Body of pancreas (tissue), 4 donors: ENCODE data around the gene CLEC16A. TPM values are rescaled to one million over a fixed set of nuclear protein-coding genes. Genes with fewer than 3 reads are reported as not detected.

Experiments
- ATAC-seq: fragments of 150-250 bp; one replicate; pipeline ENCODE4 v1.9.1; 2016
- DNase-seq, 4 donors: peaks; one replicate each; pipeline ENCODE4 v3.0.0-alpha.2; 2019
- H3K27ac ChIP-seq, 4 donors: fragments of 200-600 bp; sonication (generic); 1 replicate in 3 of 4; 2 replicates in 1 of 4; pipeline versions ENCODE4 v1.5.1 to v1.6.1; 2016 to 2019; ENCODE audit warnings: mild to moderate bottlenecking in 1 of 4, mixed read lengths in 1 of 4, moderate library complexity in 1 of 4
- H3K27me3 ChIP-seq, 2 donors: fragments of 200-600 bp; sonication (generic); one replicate each; pipeline ENCODE4 v1.6.0; 2016; ENCODE audit warnings: mild to moderate bottlenecking in 1 of 2
- H3K36me3 ChIP-seq, 2 donors: fragments of 200-600 bp; sonication (generic); replicated peaks in 1 of 2; 2 replicates each; pipeline ENCODE4 v1.5.1; 2016; ENCODE audit warnings: low read depth in 2 of 2; ENCODE audit not compliant: insufficient read depth in 1 of 2
- H3K4me1 ChIP-seq: fragments of 200-600 bp; sonication (generic); one replicate; pipeline ENCODE4 v1.6.0; 2016
- H3K4me3 ChIP-seq, 2 donors: fragments of 200-600 bp; sonication (generic); 1 replicate in 1 of 2; 2 replicates in 1 of 2; pipeline ENCODE4 v1.5.1; 2016 to 2019
- H3K9me3 ChIP-seq, 3 donors: fragments of 200-600 bp; sonication (generic); 1 replicate in 2 of 3; 2 replicates in 1 of 3; pipeline ENCODE4 v1.5.1; 2016
- POLR2A ChIP-seq, 3 donors: fragments of 450-650 bp; IDR thresholded peaks; one replicate each; pipeline ENCODE4 v1.6.1; 2016; ENCODE audit warnings: antibody characterized with exemption in 3 of 3, mild to moderate bottlenecking in 2 of 3
- WGBS, 2 donors: methylation state at CpG; one replicate each; pipeline ENCODE4 v1.1.5; 2017; 5-methylcytosine and 5-hydroxymethylcytosine counted together
- intact Hi-C: fragments of 100-400 bp; cut with DNase I; formaldehyde crosslinking; loops from one replicate; pipeline ENCODE4 v1.15.1; 2023
- total RNA-seq, 2 donors: library from RNA; depleted of rRNA; stranded (reverse); fragments of >200 nt; gene quantifications; one replicate each; pipeline ENCODE4 v1.1.0, GENCODE V29; 2016
- TF ChIP-seq, protein P1 (sequence below), 7 experiments: fragments of 450-650 bp in 4 of 7; fragments of 200-600 bp in 3 of 7; sonication (generic) in 3 of 7; IDR thresholded peaks; one replicate each; pipeline ENCODE4 v1.5.1; 2016 to 2019; ENCODE audit warnings: antibody characterized with exemption in 7 of 7

The CLEC16A gene
- total RNA-seq, 2 donors from 2014 or later = 15.0 to 21.4 TPM

DNA sequence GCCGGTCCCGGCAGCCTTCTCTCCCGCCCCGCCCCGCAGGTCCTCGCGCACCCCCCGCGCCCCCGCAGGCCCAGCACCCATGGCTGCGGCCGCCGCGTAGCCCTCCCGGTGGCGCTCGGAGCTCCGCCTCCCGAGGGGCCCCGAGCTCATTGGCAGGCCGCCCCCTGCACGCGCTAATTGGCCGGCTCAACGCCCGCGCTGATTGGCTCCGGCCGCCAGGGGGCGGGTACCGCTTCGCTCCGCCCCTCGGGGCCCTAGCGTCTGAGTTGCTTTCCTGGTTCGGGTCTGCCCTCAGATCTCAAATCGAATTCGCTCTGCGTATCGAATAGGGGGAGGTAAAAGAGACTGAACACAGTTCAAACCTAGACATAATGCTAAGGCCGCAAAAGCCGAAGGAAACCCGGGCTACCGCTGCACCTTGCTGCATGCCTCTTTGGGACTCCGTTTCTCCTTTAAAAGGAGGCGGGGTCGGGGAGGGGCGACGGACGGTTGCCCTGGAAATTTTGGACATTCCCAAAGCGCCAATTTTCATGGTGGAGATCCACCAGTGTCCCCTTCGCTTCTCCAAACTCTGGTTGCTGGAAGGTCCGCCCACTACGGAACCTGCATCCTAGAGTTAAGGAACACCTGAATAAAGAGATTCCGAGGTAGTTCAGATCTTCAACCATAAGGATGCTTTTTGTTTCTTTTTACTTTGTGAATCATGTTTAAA lies 1.9 kb upstream of the CLEC16A start, which contains the start of gene DEXI:
Gene DEXI, minus strand, starts transcription at position 117 of the 712 bp plus-strand sequence. CDS start 463 bp downstream, outside the sequence.
- H3K4me1 ChIP-seq = peaks cover 82% of the 10 kb centered on the region
- intact Hi-C loops = no loop called here
- peak within 1 kb of the TSS; percentile 4 to 84 (median 60) for H3K27ac ChIP-seq
- no peaks in the 10 kb centered on the region for H3K36me3 ChIP-seq
- no peaks in the 10 kb centered on the region for H3K27me3 ChIP-seq
- DNase-seq (peak; percentile 94 to 97 (median 96)), ATAC-seq (peak; percentile 81)
- TF ChIP-seq, protein P1, sequence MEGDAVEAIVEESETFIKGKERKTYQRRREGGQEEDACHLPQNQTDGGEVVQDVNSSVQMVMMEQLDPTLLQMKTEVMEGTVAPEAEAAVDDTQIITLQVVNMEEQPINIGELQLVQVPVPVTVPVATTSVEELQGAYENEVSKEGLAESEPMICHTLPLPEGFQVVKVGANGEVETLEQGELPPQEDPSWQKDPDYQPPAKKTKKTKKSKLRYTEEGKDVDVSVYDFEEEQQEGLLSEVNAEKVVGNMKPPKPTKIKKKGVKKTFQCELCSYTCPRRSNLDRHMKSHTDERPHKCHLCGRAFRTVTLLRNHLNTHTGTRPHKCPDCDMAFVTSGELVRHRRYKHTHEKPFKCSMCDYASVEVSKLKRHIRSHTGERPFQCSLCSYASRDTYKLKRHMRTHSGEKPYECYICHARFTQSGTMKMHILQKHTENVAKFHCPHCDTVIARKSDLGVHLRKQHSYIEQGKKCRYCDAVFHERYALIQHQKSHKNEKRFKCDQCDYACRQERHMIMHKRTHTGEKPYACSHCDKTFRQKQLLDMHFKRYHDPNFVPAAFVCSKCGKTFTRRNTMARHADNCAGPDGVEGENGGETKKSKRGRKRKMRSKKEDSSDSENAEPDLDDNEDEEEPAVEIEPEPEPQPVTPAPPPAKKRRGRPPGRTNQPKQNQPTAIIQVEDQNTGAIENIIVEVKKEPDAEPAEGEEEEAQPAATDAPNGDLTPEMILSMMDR (IDR thresholded peaks at IDR 0.05) = peak in 4 of 7 experiments; percentile 17 to 39 (median 20)
- peak in 2 of 3 donors; percentile 40 to 64 for TF ChIP-seq POLR2A (IDR thresholded peaks at IDR 0.05)
- H3K4me3 ChIP-seq = peak within 1 kb of the TSS; percentile 63 to 82
- H3K9me3 ChIP-seq = no peaks in the 10 kb centered on the region
- 5 to 10% methylated on average over 16 to 44 of the region's 55 CpGs for WGBS, 2 donors

DNA sequence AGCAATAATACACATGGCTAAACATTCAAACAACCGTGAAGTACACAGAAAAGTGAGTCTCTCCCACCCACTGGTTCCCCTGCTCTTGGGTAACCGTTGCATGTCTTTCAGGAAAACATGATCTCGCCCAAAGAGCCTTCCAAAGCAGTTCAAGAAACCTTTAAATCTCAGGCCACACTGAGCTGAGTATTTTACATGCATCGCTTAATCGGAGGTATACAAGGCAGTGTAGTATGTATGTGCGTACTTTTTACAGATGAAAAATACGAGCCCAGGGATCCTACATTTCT lies 1.4 kb upstream of the CLEC16A start:
- DNase-seq (no peak), ATAC-seq (no peak)
- Histone ChIP-seq H3K36me3 (no peaks in the 10 kb centered on the region), H3K4me1 (peaks cover 77% of the 10 kb centered on the region), H3K4me3 (no peak overlapping the region), H3K27me3 (no peaks in the 10 kb centered on the region), H3K27ac (peak overlapping the region in 2 of 4 donors; percentile 78 to 83), H3K9me3 (no peaks in the 10 kb centered on the region)
- intact Hi-C loops = no loop called here
- WGBS, 2 donors = 83 to 85% methylated on average over 7 of the region's 7 CpGs
- TF ChIP-seq, protein P1 (IDR thresholded peaks at IDR 0.05) = no peak
- TF ChIP-seq POLR2A (IDR thresholded peaks at IDR 0.05) = no peak

DNA sequence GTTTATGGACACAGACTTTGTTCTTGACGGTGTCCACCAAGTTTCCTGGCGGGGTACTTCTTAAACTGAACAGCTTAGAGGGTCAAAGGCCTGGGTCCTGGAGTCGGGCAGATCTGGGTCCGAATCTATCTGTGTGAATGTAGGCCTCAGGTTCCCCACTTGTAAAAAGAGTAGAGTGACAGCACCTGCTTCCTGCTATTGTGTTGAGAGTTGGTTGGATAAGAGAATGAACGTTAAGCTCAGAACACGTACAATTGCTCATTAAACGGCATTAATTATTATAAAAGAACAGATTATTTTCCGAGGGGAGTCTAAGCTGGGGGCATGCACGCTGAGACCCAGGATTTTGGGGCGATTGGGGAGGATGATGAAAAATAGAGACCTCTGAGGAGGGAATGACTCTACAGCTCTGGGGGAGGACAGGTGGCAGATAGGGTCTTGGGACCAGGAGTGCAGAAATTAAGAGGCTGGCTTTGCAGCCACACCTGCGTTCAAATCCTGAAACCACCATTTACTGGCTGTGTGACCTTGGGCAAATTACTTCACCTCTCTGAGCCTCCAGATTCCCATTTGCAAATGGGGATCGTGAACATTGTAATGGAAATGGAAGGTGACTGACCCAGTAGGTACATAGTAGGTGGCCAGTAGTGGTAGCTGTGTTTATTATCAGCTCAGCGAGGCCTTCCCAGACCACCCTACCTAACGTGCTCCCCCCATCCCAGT lies 862 bp downstream of the CLEC16A start:
- Histone ChIP-seq H3K27me3 (no peaks in the 10 kb centered on the region), H3K9me3 (no peaks in the 10 kb centered on the region), H3K36me3 (no peaks in the 10 kb centered on the region), H3K27ac (peak overlapping the region in 3 of 4 donors; percentile 62 to 84 (median 77)), H3K4me3 (peak overlapping the region; percentile 95 to 98), H3K4me1 (peaks cover 69% of the 10 kb centered on the region)
- 20 to 23% methylated on average over 14 of the region's 14 CpGs for WGBS, 2 donors
- DNase-seq (no peak), ATAC-seq (no peak)
- TF ChIP-seq POLR2A (IDR thresholded peaks at IDR 0.05) = no peak
- TF ChIP-seq, protein P1 (IDR thresholded peaks at IDR 0.05) = no peak
- intact Hi-C loops = no loop called here

DNA sequence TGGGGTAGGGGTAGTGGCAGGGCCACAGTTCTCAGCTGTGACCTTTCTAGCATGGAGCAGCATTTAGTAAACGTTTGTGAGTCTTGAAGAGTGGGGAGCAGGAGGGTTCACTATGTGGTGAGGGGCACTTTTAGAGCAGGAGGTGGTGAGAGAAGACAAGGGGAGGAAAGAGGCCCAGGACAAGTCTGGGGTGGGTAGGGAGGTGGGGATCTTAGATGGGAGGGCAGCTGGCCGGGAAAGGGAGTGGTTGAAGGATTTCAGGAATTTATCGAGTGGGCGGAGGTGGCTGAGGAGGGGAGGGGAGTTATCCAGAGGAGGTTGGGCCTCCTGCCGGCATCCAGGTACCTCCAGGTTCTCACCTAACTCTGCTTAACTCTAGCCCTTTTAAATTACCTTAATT lies 1.9 kb downstream of the CLEC16A start:
- 44 to 47% methylated on average over 5 of the region's 5 CpGs for WGBS, 2 donors
- peaks cover 61% of the 10 kb centered on the region for H3K4me1 ChIP-seq
- H3K27ac ChIP-seq = peak overlapping the region in 1 of 4 donors; percentile 10

More for the DNA sequence above, 1.9 kb downstream of the CLEC16A start:
- no peaks in the 10 kb centered on the region for H3K27me3 ChIP-seq
- H3K4me3 ChIP-seq = no peak overlapping the region
- ATAC-seq (no peak), DNase-seq (peak in 1 of 4 donors; percentile 28)
- intact Hi-C loops = no loop called here
- no peaks in the 10 kb centered on the region for H3K9me3 ChIP-seq
- H3K36me3 ChIP-seq = no peaks in the 10 kb centered on the region
- TF ChIP-seq POLR2A (IDR thresholded peaks at IDR 0.05) = peak in 1 of 3 donors; percentile 16
- TF ChIP-seq, protein P1 (IDR thresholded peaks at IDR 0.05) = no peak
